ENCODE results near the gene AXDND1.
"Not testable (repeated sequence)": the region's sequence is repeated elsewhere in the genome, so short reads cannot be mapped to it uniquely, and the experiment has no call there.

Gene AXDND1

GRCh38 chr1:179393721-179394120 lies 27.9 kb downstream of the AXDND1 start:
- DNase-seq, result no peak
- TF ChIP-seq EZH2 (IDR thresholded peaks at IDR 0.05; ENCODE audit: borderline replicate concordance, low read depth, low read length, severe bottlenecking), result no peak
- no peak for TF ChIP-seq CTCF (IDR thresholded peaks at IDR 0.05; ENCODE audit: borderline replicate concordance, extremely low read depth, low read length, poor library complexity, severe bottlenecking)
- Histone ChIP-seq H3K4me1 (ENCODE audit: insufficient read depth, low read length) (no peaks in the 10 kb centered on the region), H3K9me3 (ENCODE audit: insufficient read depth, low read length, severe bottlenecking) (no peaks in the 10 kb centered on the region), H3K27me3 (ENCODE audit: insufficient read depth, low read length, poor library complexity) (no peaks in the 10 kb centered on the region), H2AFZ (ENCODE audit: low read depth, low read length) (no peak overlapping the region), H3K36me3 (ENCODE audit: insufficient read depth, low read length) (no peaks in the 10 kb centered on the region), H3K79me2 (ENCODE audit: insufficient read depth, low read length) (no peaks in the 10 kb centered on the region), H3K4me2 (ENCODE audit: insufficient read depth, low read length) (no peak overlapping the region), H3K9ac (ENCODE audit: low read depth, low read length) (no peak overlapping the region), H3K27ac (ENCODE audit: low read length) (no peak overlapping the region), H4K20me1 (ENCODE audit: insufficient read depth, low read length) (no peaks in the 10 kb centered on the region), H3K4me3 (ENCODE audit: low read depth in 1 of 2, low read length in 2 of 2) (no peak overlapping the region)
- ATAC-seq (ENCODE audit: insufficient read depth, low read depth), result no peak

- H3K4me3 ChIP-seq (ENCODE audit: low read depth in 1 of 2, low read length in 2 of 2); DNase-seq; H3K4me2 ChIP-seq (ENCODE audit: insufficient read depth, low read length); H3K9ac ChIP-seq (ENCODE audit: low read depth, low read length); H4K20me1 ChIP-seq (ENCODE audit: insufficient read depth, low read length); H3K36me3 ChIP-seq (ENCODE audit: insufficient read depth, low read length); H3K4me1 ChIP-seq (ENCODE audit: insufficient read depth, low read length); H3K79me2 ChIP-seq (ENCODE audit: insufficient read depth, low read length); H3K9me3 ChIP-seq (ENCODE audit: insufficient read depth, low read length, severe bottlenecking); H3K27me3 ChIP-seq (ENCODE audit: insufficient read depth, low read length, poor library complexity); ATAC-seq (ENCODE audit: insufficient read depth, low read depth); H3K27ac ChIP-seq (ENCODE audit: low read length); H2AFZ ChIP-seq (ENCODE audit: low read depth, low read length): not testable (repeated sequence)
Observed at GRCh38 chr1:179399399-179399798, 33.6 kb downstream of the AXDND1 start.

- H3K4me3 ChIP-seq (ENCODE audit: low read depth in 1 of 2, low read length in 2 of 2); H3K4me2 ChIP-seq (ENCODE audit: insufficient read depth, low read length); H3K27me3 ChIP-seq (ENCODE audit: insufficient read depth, low read length, poor library complexity); H3K9ac ChIP-seq (ENCODE audit: low read depth, low read length); ATAC-seq (ENCODE audit: insufficient read depth, low read depth); H3K79me2 ChIP-seq (ENCODE audit: insufficient read depth, low read length); DNase-seq; H2AFZ ChIP-seq (ENCODE audit: low read depth, low read length); H3K27ac ChIP-seq (ENCODE audit: low read length); H4K20me1 ChIP-seq (ENCODE audit: insufficient read depth, low read length); H3K36me3 ChIP-seq (ENCODE audit: insufficient read depth, low read length); H3K9me3 ChIP-seq (ENCODE audit: insufficient read depth, low read length, severe bottlenecking); H3K4me1 ChIP-seq (ENCODE audit: insufficient read depth, low read length): not testable (repeated sequence)
Observed at GRCh38 chr1:179417760-179418159, 52.0 kb downstream of the AXDND1 start.

GRCh38 chr1:179418706-179419105 lies 52.9 kb downstream of the AXDND1 start:
- not testable (repeated sequence) for H3K9ac ChIP-seq (ENCODE audit: low read depth, low read length); H3K36me3 ChIP-seq (ENCODE audit: insufficient read depth, low read length); H3K9me3 ChIP-seq (ENCODE audit: insufficient read depth, low read length, severe bottlenecking); H3K27ac ChIP-seq (ENCODE audit: low read length); ATAC-seq (ENCODE audit: insufficient read depth, low read depth); H3K79me2 ChIP-seq (ENCODE audit: insufficient read depth, low read length); H4K20me1 ChIP-seq (ENCODE audit: insufficient read depth, low read length); H3K4me3 ChIP-seq (ENCODE audit: low read depth in 1 of 2, low read length in 2 of 2); H3K4me1 ChIP-seq (ENCODE audit: insufficient read depth, low read length); DNase-seq; H3K27me3 ChIP-seq (ENCODE audit: insufficient read depth, low read length, poor library complexity); H3K4me2 ChIP-seq (ENCODE audit: insufficient read depth, low read length); H2AFZ ChIP-seq (ENCODE audit: low read depth, low read length)

GRCh38 chr1:179424610-179425009 lies 58.8 kb downstream of the AXDND1 start:
- Histone ChIP-seq H3K27me3 (ENCODE audit: insufficient read depth, low read length, poor library complexity) (no peaks in the 10 kb centered on the region), H3K4me2 (ENCODE audit: insufficient read depth, low read length) (no peak overlapping the region), H3K9ac (ENCODE audit: low read depth, low read length) (no peak overlapping the region), H3K4me3 (ENCODE audit: low read depth in 1 of 2, low read length in 2 of 2) (no peak overlapping the region), H3K4me1 (ENCODE audit: insufficient read depth, low read length) (no peaks in the 10 kb centered on the region), H3K27ac (ENCODE audit: low read length) (no peak overlapping the region), H3K36me3 (ENCODE audit: insufficient read depth, low read length) (no peaks in the 10 kb centered on the region), H4K20me1 (ENCODE audit: insufficient read depth, low read length) (no peaks in the 10 kb centered on the region), H3K9me3 (ENCODE audit: insufficient read depth, low read length, severe bottlenecking) (peaks cover 3% of the 10 kb centered on the region), H3K79me2 (ENCODE audit: insufficient read depth, low read length) (no peaks in the 10 kb centered on the region), H2AFZ (ENCODE audit: low read depth, low read length) (no peak overlapping the region)
- no peak for ATAC-seq (ENCODE audit: insufficient read depth, low read depth)
- DNase-seq, result no peak
- no peak for TF ChIP-seq EZH2 (IDR thresholded peaks at IDR 0.05; ENCODE audit: borderline replicate concordance, low read depth, low read length, severe bottlenecking)
- TF ChIP-seq CTCF (IDR thresholded peaks at IDR 0.05; ENCODE audit: borderline replicate concordance, extremely low read depth, low read length, poor library complexity, severe bottlenecking), result no peak

All from DND-41 (cell line).